Pancreas (tissue), 10 donors: ENCODE data around the gene LRRC3. TPM values are rescaled to one million over a fixed set of nuclear protein-coding genes. Genes with fewer than 3 reads are reported as not detected.

Source experiments
- ATAC-seq, 4 donors: fragments of 200-7000 bp; cut with Tn5 transposase; one replicate each; pipeline versions ENCODE4 v1.8.0 to v1.9.1; 2020; ENCODE audit warnings: mild to moderate bottlenecking in 4 of 4, moderate library complexity in 4 of 4
- DNase-seq, 6 donors: peaks; one replicate each; pipeline ENCODE4 v3.0.0-alpha.2; 2020
- FAIRE-seq: peaks from 2 replicates; lab custom pipeline; 2012; peaks lifted over from hg19 to GRCh38; lab: Jason Lieb, UNC
- H3K27ac ChIP-seq, 4 donors: fragments of 200-600 bp; sonication (generic); 1 replicate in 3 of 4; 2 replicates in 1 of 4; pipeline versions ENCODE4 v1.5.0 to v1.8.0; 2020
- H3K27me3 ChIP-seq, 4 donors: fragments of 200-600 bp; one replicate each; pipeline ENCODE4 v1.8.0; 2021
- H3K36me3 ChIP-seq, 3 donors: fragments of 200-600 bp; sonication (generic) in 1 of 3; one replicate each; pipeline versions ENCODE4 v1.5.0 to v1.8.0; 2020 to 2021
- H3K4me1 ChIP-seq, 3 donors: fragments of 200-600 bp; one replicate each; pipeline ENCODE4 v1.8.0; 2021
- H3K4me3 ChIP-seq, 4 donors: fragments of 200-600 bp; sonication (generic) in 2 of 4; one replicate each; pipeline versions ENCODE4 v1.5.0 to v1.8.0; 2020 to 2021
- H3K9me3 ChIP-seq, 4 donors: fragments of 200-600 bp; one replicate each; pipeline ENCODE4 v1.8.0; 2021
- CTCF ChIP-seq, 4 donors: fragments of 200-600 bp; sonication (generic) in 3 of 4; IDR thresholded peaks; one replicate each; pipeline versions ENCODE4 v1.5.0 to v1.8.0; 2021; ENCODE audit warnings: antibody characterized with exemption in 4 of 4
- WGBS, 2 donors: extraction: QIAGEN DNeasy Blood & Tissue Kit; methylation state at CpG; one replicate each; pipeline ENCODE4 v1.1.7; 2013; 5-methylcytosine and 5-hydroxymethylcytosine counted together
- intact Hi-C, 3 donors: fragments of 100-400 bp; cut with DNase I; formaldehyde crosslinking; loops; one replicate each; pipeline versions ENCODE4 v1.11.1 to v1.14.2; 2022
- polyA plus RNA-seq, 2 donors: library from polyadenylated mRNA; stranded (reverse); fragments of 200-250 nt; gene quantifications; one replicate each; pipeline ENCODE4 v1.2.3, GENCODE V29; 2013
- total RNA-seq, 6 donors: library from RNA; stranded (reverse); fragmentation: NEBNext Ultra II Directional in 4 of 6; extraction: Animal tissue kit (Norgen Biotek cat#: 25700) in 4 of 6; gene quantifications; one replicate each; pipeline versions ENCODE4 v1.2.1 to v1.2.4, GENCODE V29; 2021 to 2023
- donor health status: healthy with polysubstance abuse.
- donor health status: DM: no; HTN: no; CAD: no; lungs with moderate emphysema.
- donor health status: DM: no; HTN: no; CAD: no.
- donor health status: control.
- donor health status: control.
- donor health status: Bipolar disorder and iron deficiency.
- donor health status: DM: yes; HTN: yes; CAD: no.
- donor health status: DM: no; HTN: no; CAD: no.
- donor health status: DM: no; HTN: no; CAD: no.
- donor health status: DM: yes; HTN: yes; CAD: no.

Gene LRRC3
- total and polyA plus RNA-seq, 8 donors, result 0.35 to 1.7 (median 0.47) TPM

GRCh38 chr21:44510508-44511218 lies 55.4 kb downstream of the LRRC3 start:
- peak; percentile 82 to 92 (median 84) for ATAC-seq
- H3K36me3 ChIP-seq, result no peaks in the 10 kb centered on the region
- TF ChIP-seq CTCF (IDR thresholded peaks at IDR 0.05), result peak; percentile 81 to 89 (median 85)
- peaks cover 0 to 9% (median 5%) of the 10 kb centered on the region in 3 donors for H3K4me1 ChIP-seq
- FAIRE-seq, result no peak
- no peaks in the 10 kb centered on the region for H3K9me3 ChIP-seq
- H3K4me3 ChIP-seq, result peak overlapping the region in 2 of 4 donors; percentile 6 to 34
- DNase-seq, result peak; percentile 63 to 93 (median 78)
- WGBS, 2 donors, result 5 to 8% methylated on average over 34 to 36 of the region's 36 CpGs
- no peaks in the 10 kb centered on the region for H3K27me3 ChIP-seq
- intact Hi-C loops, result loop anchor here in 2 of 3 donors (5.0 to 10.0 kb wide), 2 partner anchors 284 to 287 kb away; no protein-coding TSS in a partner anchor
- H3K27ac ChIP-seq, result no peak overlapping the region

- Histone ChIP-seq H3K27me3 (no peaks in the 10 kb centered on the region), H3K4me3 (no peak overlapping the region), H3K9me3 (no peaks in the 10 kb centered on the region), H3K36me3 (no peaks in the 10 kb centered on the region), H3K4me1 (peaks cover 0 to 9% (median 5%) of the 10 kb centered on the region in 3 donors), H3K27ac (no peak overlapping the region)
- peak in 2 of 6 donors; percentile 24 to 58 for DNase-seq
- FAIRE-seq, result no peak
- intact Hi-C loops, result loop anchor here in 2 of 3 donors (5.0 to 10.0 kb wide), 2 partner anchors 283 to 286 kb away; no protein-coding TSS in a partner anchor
- TF ChIP-seq CTCF (IDR thresholded peaks at IDR 0.05), result no peak
- 74 to 81% methylated on average over 11 of the region's 11 CpGs for WGBS, 2 donors
- no peak for ATAC-seq
Measured at GRCh38 chr21:44511219-44511937, 56.1 kb downstream of the LRRC3 start.

Other genes starting within 250 kb of the LRRC3 start
- 1 to 10 TPM in 3 of 6 donors, under 1 TPM in 3; 0.46 to 2.7 (median 0.99) TPM for gene ICOSLG, start 214.6 kb upstream of the LRRC3 start, total RNA-seq
- under 1 TPM; 0.72 to 0.87 TPM for gene ICOSLG, start 214.6 kb upstream of the LRRC3 start, polyA plus RNA-seq
- not detected for gene DNMT3L, start 193.6 kb upstream of the LRRC3 start, total RNA-seq
- not detected for gene DNMT3L, start 193.6 kb upstream of the LRRC3 start, polyA plus RNA-seq
- not detected for gene AIRE, start 169.6 kb upstream of the LRRC3 start, total RNA-seq
- under 1 TPM in 1 of 2 donors, not detected in 1; 0.02 TPM for gene AIRE, start 169.6 kb upstream of the LRRC3 start, polyA plus RNA-seq
- 10 to 100 TPM; 40.0 to 67.9 (median 48.5) TPM for gene PFKL, start 155.5 kb upstream of the LRRC3 start, total RNA-seq
- 100 to 1,000 TPM in 1 of 2 donors, 10 to 100 TPM in 1; 89.0 to 120 TPM for gene PFKL, start 155.5 kb upstream of the LRRC3 start, polyA plus RNA-seq
- gene CFAP410, start 116.1 kb upstream of the LRRC3 start, total RNA-seq, result 10 to 100 TPM; 10.3 to 20.1 (median 15.2) TPM
- 100 to 1,000 TPM in 1 of 2 donors, 10 to 100 TPM in 1; 83.9 to 118 TPM for gene CFAP410, start 116.1 kb upstream of the LRRC3 start, polyA plus RNA-seq
- 1 to 10 TPM in 3 of 6 donors, under 1 TPM in 3; 0.46 to 8.7 (median 1.3) TPM for gene TRPM2, start 101.9 kb upstream of the LRRC3 start, total RNA-seq
- gene TRPM2, start 101.9 kb upstream of the LRRC3 start, polyA plus RNA-seq, result 1 to 10 TPM; 4.0 to 5.0 TPM
- not detected for gene KRTAP10-1, start 84.7 kb downstream of the LRRC3 start, total RNA-seq
- gene KRTAP10-1, start 84.7 kb downstream of the LRRC3 start, polyA plus RNA-seq, result not detected
- gene KRTAP10-2, start 96.0 kb downstream of the LRRC3 start, total RNA-seq, result not detected
- gene KRTAP10-2, start 96.0 kb downstream of the LRRC3 start, polyA plus RNA-seq, result not detected
- not detected for gene KRTAP10-3, start 103.3 kb downstream of the LRRC3 start, total RNA-seq
- not detected for gene KRTAP10-3, start 103.3 kb downstream of the LRRC3 start, polyA plus RNA-seq
- not detected for gene KRTAP10-4, start 118.2 kb downstream of the LRRC3 start, total RNA-seq
- gene KRTAP10-4, start 118.2 kb downstream of the LRRC3 start, polyA plus RNA-seq, result not detected
- gene KRTAP10-5, start 125.1 kb downstream of the LRRC3 start, total RNA-seq, result not detected
- not detected for gene KRTAP10-5, start 125.1 kb downstream of the LRRC3 start, polyA plus RNA-seq
- not detected for gene KRTAP10-6, start 137.0 kb downstream of the LRRC3 start, total RNA-seq
- gene KRTAP10-6, start 137.0 kb downstream of the LRRC3 start, polyA plus RNA-seq, result not detected
- not detected for gene KRTAP10-7, start 145.1 kb downstream of the LRRC3 start, total RNA-seq
- not detected for gene KRTAP10-7, start 145.1 kb downstream of the LRRC3 start, polyA plus RNA-seq
- not detected for gene KRTAP10-8, start 156.6 kb downstream of the LRRC3 start, total RNA-seq
- not detected for gene KRTAP10-8, start 156.6 kb downstream of the LRRC3 start, polyA plus RNA-seq
- gene KRTAP10-9, start 171.6 kb downstream of the LRRC3 start, total RNA-seq, result not detected
- not detected for gene KRTAP10-9, start 171.6 kb downstream of the LRRC3 start, polyA plus RNA-seq
- not detected for gene KRTAP10-10, start 181.8 kb downstream of the LRRC3 start, total RNA-seq
- not detected for gene KRTAP10-10, start 181.8 kb downstream of the LRRC3 start, polyA plus RNA-seq
- gene KRTAP10-11, start 190.9 kb downstream of the LRRC3 start, total RNA-seq, result not detected
- gene KRTAP10-11, start 190.9 kb downstream of the LRRC3 start, polyA plus RNA-seq, result not detected
- not detected for gene KRTAP12-4, start 199.1 kb downstream of the LRRC3 start, total RNA-seq
- not detected for gene KRTAP12-4, start 199.1 kb downstream of the LRRC3 start, polyA plus RNA-seq
- gene KRTAP12-3, start 202.4 kb downstream of the LRRC3 start, total RNA-seq, result not detected
- gene KRTAP12-3, start 202.4 kb downstream of the LRRC3 start, polyA plus RNA-seq, result not detected
- gene KRTAP12-2, start 211.4 kb downstream of the LRRC3 start, total RNA-seq, result not detected
- gene KRTAP12-2, start 211.4 kb downstream of the LRRC3 start, polyA plus RNA-seq, result not detected
- not detected for gene KRTAP12-1, start 226.7 kb downstream of the LRRC3 start, total RNA-seq
- not detected for gene KRTAP12-1, start 226.7 kb downstream of the LRRC3 start, polyA plus RNA-seq
- not detected for gene KRTAP10-12, start 241.7 kb downstream of the LRRC3 start, total RNA-seq
- not detected for gene KRTAP10-12, start 241.7 kb downstream of the LRRC3 start, polyA plus RNA-seq